Stimulated activated CD4-positive, alpha-beta T cell treated with anti-CD3 and anti-CD28 coated beads, Interleukin-1b, Interleukin-23, amount 100 ng/mL, for 24 hours (primary cell): ENCODE results near the gene PIP5K1B.

Experiments used
- DNase-seq, 4 experiments: peaks; one replicate each; pipeline ENCODE4 v3.0.0-alpha.2; 2020; ENCODE audit warnings: low read depth in 4 of 4, low spot score in 1 of 4

Gene PIP5K1B

DNA sequence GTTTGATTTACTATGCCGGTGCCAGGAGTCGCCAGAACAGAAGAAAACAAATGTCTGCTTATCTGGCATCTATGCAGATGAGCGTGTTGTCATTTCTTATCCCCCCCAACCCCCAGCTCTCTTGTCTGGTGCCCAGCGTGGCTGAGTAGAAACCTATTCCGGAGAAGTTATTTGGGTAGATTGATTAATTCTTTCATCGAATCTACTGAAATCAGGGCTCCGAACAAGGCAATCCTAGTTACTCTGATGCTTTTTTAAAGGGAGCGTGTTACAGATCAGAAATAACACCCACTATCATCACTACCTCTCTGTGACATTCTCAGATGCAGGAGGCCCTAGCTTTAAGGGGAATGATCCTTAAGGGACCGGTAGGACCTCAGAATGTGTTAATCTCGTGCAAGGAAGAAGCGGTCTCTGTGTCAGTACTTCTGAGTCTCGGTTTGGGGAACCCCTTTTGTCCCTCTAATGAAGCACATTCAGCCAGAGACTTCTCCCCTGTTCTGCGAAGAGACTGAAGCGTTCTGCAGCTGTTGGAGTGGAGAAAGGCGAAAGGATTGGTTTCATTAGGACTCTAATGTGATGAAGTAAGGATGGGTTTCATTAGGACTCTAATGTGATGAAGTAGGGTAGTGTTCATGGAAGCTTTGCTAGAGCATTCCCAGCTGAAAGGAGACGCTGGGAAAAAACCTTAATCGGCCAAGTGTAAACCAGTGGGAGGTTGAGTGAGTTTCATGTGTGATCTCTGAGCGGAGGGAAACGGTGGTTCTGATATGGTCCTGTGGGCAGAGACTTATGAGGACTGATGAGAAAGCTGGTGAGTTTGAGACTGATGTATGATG lies 1.5 kb downstream of the PIP5K1B start:
- no peak for DNase-seq

DNA sequence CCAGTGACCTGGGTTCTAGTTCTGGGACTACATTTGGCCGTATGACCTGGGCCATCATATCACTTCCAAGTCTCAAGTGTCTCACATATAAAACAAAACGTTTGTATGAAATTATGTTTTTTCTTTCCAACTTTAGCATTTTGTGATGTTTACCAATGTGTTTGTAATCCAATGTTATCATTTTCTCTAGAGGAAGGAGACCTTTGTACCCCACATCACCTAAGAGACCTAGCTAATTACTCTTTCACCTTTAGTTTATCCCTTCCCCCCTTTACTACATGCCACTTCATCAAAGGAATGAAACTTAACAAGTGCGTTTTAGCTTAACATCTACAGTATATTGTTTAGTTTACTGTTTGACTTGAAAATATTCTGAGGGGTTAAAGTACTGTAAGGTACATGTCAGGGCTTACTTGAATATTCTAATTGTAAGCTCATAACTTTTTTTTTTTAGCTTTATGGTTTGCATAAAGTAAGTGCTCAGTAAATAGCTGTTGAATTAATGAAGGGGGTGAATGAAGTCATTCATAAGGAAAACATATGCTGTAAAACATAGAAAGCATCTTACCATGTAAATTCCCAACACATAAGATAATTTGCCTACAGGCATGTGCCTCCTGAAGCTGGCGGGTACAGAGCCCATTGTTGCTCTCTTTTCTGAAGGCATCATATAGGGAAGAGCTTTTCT lies 2.9 kb downstream of the PIP5K1B start:
- DNase-seq, result no peak

DNA sequence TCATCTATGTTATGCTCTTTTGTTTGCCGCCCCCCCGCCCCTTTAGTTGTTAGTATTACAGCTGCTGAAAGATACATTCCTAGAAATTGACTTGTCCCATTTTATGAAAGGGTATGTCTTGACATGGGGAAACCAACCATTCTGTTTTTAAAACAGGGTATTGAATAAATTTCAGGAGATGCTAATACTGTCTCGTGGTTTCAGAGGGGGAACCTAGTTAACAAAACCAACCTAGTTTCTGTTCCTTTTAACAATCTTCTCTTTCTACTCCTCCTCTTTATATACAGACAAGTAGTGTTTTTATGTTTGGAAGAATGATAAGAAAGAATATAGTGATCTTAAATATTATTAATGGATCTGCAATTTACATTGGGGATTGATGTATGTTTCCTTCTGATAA lies 3.5 kb downstream of the PIP5K1B start:
- DNase-seq, result no peak

DNA sequence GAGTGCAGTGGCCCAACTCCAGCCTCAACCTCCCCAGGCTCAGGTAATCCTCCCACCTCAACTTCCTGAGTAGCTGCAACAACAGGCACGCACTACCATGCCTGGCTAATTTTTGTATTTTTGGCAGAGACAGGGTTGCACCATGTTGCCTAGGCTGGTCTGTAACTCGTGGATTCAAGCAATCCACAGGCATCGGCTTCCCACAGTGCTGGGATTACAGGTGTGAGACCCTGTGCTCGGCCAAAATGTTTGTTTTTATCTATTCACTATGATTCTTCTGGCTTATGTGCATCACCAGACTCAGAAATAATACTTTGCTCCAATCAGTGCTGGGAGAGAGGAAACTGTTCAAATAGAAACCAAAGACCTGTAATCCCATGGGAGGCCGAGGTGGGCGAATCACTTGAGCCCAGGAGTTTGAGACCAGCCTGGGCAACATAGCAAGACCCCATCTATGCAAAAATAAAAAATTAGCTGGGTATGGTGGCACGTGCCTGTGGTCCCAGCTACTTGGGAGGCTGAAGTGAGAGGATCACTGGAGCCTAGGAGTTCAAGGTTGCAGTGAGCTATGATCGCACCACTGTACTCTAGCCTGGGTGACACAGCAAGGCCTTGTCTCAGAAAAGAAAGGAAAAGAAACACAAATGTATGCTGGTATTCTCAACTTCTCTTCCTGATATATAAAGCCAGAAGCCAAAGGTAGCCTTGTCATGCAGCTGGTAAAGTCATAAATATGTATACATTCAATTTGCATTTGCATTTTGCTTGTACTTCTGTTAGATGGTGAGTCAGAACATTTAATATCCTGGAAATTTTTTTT lies 4.5 kb downstream of the PIP5K1B start:
- DNase-seq, result no peak

DNA sequence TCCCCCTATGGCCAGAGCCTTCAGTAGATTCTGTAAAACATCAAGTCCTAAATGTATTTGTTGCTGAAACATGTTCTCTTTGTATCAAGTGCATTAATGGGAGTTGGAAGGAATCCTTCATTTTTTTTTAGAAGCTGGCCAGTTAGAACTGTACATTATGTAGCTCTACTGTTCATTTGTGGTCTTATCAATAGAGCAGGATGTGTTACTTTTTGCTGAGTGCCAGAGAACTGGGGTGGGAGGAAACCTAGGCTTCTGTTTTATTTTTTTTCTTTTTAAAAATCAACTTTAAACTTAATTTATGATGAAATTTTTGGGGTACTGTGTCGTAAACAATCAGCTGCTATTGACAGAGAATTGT lies 5.1 kb downstream of the PIP5K1B start:
- DNase-seq, result no peak

DNA sequence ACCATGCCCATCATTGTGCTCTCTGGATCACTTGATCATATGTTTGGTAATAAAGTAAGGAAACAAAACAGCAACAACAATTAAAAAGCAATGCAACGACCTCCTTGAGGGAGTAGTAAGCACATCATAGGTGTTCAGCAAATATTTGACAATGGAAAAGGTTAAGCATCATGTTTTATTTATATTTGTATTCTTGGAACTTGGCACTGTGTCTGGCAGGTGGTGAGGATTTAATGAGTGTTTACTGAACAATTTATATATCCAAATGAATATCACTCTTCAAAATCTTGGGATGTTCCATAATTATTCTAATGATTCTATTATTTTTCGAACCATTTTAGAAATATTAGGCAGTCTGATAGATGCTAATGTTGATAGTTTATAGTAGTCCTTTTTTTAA lies 6.2 kb downstream of the PIP5K1B start:
- DNase-seq, result no peak

DNA sequence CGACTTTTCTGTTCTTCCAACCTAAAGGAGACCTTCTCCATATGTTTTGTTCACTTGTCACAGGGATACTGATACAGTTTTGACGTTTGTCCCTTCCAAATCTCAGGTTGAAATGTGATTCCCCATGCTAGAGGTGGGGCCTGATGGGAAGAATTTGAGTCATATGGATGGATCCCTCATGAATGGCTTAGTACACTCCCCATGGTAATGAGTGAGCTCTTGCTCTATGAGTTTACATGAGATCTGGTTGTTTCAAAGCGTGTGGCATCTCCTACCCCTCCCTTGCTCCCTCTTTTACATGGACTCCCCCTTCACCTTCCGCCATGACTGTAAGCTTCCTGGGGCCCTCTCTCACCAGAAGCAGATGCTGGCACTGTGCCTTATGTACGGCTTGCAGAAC lies 6.9 kb downstream of the PIP5K1B start:
- no peak for DNase-seq

DNA sequence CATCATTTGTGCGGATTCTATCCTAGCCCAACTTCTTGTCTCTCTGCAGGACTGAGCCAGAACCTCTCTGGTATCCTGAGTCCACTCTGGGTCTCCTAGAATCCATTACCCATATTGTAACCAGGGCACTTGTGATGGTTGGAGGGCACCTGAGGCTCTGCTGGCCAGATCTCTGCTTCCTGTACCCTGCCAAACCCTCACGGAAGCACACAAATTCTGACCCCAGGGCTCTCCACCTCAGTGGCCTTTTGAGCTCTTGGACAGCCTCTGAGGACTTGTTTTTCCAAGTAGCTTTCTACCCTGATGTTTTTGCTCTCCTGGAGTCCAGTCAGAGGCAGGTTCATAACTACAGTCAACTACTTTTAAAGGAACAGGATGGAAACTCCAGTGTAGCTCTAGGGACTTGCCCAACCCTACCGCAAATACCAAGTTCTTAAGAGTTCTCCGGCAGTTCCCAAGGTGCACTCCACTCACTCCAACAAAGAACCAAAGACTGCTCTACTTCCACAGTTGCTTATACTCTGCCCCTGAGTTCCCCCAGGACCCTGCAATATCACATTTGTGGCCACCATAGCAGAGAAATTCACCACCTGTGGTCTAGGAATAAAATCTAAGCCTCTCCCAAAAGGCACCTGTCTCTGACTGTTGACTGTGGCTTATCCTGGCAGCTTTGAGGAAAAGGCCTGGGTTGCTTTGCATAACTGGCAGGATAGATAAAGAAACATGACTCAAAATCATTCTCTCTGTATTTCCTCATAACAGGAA lies 9.6 kb downstream of the PIP5K1B start:
- DNase-seq, result no peak

DNA sequence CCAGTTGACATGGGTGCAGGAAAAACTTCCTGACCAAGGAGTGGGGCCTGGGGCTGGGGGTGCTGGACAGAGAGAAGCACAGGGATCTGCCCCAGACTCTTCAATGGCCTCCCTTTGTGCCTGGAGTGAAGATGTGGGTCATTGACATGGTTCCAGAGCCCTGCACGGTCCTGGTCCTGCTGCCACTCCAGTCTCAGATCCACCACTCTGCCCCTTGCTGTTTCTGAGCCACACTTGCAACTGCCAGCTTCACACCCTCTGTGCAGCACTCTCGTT lies 10.1 kb downstream of the PIP5K1B start:
- DNase-seq, result no peak

DNA sequence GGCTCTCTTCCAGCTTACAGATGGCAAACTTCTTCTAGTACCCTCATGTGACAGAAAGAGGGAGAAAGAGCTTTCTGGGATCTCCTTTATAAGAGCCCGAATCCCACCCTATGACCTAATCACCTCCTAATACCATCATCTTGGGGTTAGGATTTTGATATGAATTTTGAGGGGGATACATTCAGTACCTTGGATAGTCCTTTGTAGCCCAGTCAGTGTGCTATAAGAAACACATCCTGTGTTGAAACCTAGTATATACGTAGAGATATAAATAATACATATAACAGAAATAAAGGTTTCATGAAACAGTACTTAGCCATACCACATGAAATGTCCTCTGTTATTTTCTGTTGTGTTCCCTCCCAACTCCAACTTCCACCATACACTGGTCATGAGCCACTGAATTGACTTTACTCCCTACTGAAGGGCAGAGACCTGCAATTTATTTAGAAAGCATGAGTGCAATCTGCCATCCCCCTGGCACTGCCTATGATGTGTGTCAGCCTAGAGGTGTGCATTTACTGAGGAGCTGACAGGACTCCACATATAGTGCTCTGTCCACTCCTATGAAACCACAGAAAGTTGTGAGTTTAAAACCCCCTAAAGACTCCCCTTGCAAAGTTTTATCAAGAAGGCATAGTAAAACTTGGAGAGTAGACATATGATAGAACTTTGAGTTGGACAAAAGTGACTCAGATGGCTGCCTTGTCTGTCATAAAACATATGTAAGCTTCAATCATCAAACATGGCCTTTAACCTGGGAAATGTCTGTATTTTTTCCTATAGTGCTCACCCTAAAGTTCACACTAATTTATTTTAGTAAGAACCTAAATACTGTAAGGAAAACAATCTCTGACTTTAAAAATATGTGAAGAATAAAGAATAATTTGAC lies 12.8 kb downstream of the PIP5K1B start:
- DNase-seq, result no peak

DNA sequence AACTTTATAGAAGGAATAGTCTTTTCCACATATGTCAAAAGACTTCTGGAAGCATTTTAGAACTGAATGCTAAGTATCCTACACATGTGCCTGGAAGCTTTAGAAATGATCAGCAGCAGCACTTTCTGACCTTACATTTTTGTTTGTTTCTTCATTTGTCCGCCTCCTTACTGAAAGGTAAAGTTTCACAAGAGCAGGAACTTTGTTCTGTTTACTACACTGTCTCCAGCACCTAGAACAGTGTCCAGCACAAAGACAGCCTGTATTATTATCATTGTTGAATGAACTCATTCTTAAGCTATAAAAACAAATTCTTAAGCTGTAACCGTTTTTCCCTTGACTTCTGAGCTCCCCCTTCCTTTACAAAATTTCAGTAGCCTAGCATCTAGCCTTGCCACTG lies 14.8 kb downstream of the PIP5K1B start:
- no peak for DNase-seq

DNA sequence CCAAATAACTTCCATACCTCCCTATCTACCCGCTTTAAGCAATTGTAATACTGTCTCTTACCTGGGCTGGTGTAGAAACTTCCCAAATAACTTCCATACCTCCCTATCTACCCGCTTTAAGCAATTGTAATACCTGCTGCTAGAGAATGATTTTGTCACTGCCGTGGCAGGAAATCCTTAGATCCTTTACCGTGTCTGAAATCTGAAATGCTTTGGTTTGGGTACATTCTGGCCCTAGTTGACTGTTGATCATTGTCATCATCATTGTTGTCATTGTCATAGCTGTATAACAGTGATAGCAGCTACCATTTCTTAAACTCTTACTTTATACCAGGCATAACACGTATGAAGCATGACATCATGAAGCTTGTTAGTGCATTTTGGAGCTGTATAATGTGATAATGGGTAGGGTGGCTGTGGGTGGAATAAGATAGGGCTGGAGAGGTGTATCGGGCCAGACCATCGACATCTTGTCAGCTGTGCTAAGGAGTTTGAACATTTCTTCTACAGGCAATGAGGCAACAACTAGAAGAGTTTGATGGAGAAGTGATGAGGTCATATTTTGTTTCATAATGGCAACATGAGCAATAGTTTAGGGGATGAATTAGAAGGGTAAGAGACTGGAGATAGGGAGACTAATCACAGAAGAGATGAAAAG lies 15.7 kb downstream of the PIP5K1B start:
- DNase-seq, result no peak

DNA sequence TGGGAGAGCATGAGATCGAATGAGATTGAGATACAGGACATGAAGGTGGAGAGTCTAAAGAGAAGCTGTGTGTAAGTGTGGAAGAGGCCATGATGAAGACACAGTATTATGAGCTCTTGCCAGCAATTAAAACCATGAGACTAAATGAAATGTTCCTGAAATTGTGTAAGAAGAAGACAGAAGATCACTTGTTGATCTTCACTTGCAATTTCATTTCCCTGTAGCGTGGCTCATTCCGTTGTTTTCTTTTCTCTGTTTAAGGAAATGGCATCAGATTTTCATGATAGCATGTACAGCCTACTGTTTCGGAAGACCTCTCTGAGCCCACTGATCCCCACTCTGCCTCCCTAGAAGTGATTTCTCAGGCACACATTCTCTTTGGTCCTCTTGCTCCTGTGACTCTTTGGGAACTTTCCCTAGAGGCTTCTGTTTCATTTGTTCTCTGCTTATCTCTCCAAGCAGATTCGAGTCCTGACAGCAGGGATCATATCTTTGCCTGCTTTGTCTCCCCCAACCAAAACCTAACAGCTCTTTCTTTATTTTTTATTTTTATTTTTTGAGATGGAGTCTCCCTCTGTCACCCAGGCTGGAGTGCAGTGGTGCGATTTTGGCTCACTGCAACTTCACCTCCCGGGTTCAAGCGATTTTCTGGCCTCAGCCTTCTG lies 16.8 kb downstream of the PIP5K1B start:
- no peak for DNase-seq

DNA sequence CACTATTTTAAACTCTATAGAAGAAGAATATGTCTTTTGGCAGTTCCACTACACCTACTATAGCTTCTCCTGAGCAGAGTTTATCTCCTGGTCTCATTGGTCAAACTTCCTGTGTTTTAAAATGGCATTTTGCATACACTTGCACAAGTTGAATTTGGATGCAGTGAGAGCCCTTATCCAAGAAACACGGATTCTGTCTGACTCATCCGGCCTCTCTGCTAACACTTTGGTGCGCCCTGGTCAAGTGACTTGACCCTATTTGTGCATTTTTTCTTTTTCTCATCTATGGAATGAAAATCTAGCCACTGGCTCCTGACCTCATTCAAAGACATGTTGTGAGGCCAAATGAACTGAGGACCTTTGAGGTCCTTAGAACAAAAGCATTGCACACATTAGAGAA lies 20.0 kb downstream of the PIP5K1B start:
- DNase-seq, result no peak

DNA sequence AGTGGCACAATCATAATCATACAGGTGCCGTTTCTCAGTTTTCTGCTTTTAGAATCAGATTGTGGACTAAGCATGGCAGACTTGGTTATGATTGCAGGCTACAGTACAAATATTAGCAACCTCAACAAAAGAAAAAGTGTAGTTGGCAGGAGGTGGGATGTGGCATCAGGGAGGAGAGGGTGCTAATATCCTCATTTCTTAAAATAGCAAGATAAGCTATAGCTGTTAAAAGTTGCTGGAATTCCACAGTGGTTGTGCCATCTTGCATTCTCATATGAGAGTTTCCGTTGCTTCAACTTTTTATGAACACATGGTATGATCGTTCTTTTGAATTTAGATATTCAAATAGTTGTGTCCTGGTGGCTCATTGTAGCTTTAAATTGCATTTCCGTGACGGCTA lies 21.4 kb downstream of the PIP5K1B start:
- DNase-seq, result no peak

DNA sequence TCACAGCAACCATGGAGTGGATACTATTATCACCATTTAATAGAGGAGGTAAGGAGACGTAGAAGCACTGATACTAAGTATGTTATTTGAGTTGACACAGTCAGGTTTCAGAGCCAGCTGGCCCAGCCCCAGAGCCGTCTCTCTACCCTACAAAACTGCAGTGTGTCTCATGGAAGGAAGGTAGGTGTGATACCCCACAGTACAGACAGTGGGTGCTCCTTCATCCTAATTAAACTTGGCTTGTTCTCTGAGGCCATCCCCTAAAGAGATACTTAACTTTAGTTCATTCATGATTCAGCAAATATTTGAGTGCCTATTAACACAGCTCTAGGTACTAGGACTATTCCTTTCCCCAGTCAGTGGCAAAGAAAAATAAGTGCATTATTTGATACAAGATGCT lies 22.6 kb downstream of the PIP5K1B start:
- DNase-seq, result no peak

DNA sequence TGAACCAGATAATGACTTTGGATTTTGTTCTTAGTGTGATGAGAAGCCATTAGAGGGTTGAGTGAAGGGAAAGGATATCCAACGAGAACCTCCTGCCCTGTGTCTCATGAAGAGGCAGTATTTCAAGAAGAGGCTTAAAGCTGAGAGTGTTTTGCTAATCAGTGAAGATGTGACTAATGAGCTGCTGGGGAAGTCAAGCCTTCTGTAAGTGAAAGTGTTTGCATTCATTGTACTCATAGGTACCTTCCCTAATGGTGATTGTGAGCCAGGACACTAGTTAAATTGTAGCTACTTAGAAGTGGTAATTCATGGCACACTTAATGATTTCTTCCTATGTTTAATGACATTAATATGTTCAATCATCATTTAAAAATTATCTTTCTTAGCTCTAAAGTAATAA lies 23.7 kb downstream of the PIP5K1B start:
- DNase-seq, result no peak

DNA sequence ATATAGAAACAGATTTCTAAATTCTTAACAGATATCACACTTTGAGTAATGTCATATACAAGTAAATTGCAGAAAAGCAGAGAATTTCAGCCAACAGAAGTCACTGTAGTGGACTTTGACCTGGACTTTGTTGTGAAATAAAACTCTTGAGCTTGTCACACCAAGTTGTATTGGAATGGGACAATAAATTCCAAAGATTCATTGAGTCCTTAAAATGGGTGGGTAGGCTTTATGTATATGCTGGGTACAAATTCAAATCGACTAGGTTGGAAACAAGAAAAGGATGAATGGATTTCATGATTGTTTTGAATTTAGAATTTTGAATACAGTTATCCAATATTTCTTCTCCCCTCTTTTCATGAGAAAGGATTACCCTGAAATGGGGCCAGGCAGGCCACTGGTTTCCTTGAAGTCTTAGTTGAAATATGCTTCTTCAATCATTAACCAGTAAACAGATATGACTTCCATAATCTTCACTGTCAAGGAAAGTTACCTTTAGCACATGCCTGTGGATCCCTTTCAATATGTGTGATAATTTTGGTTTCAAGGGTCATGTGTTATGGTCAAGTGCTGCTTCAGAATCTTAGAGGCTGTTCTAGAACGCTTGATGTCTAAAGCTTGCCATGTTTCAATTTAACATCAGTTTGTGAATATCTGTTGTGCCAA lies 25.7 kb downstream of the PIP5K1B start:
- DNase-seq, result no peak

DNA sequence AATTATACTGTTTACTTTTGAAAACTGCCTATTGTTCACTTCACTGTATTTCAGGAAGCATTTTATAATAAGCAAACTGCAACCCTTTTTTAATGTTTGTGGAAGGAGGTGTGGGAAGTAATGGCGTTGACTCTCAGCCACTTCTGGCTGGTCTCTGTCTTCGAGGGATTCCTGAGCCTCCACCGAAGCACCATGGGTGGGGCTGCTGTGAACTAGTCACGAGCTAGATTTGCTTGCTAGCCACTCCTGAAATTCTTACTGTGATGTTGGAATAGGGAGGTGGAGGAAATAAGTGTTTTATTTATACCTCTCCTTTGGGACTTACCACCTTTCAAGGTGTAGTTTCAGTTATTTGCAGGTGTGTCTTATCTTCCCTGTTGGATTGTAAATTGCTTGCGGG lies 26.8 kb downstream of the PIP5K1B start:
- no peak for DNase-seq
